GM18499 (cell line): ENCODE results near the gene IDUA.
"Not testable (repeated sequence)": the region's sequence is repeated elsewhere in the genome, so short reads cannot be mapped to it uniquely, and the experiment has no call there.

Experiments
- ATAC-seq: cut with Tn5 transposase; IDR thresholded peaks from one replicate; pipeline ENCODE4 v1.9.1; 2021; ENCODE audit warnings: moderate number of reproducible peaks; ENCODE audit not compliant: insufficient read depth, unreplicated experiment

Gene IDUA

GRCh38 chr4:966266-967112, 20.4 kb upstream of the IDUA start:
- ATAC-seq, result no peak

GRCh38 chr4:967113-968104, 19.4 kb upstream of the IDUA start:
- ATAC-seq, result no peak

- ATAC-seq, result no peak
These were observed 18.6 kb upstream of the IDUA start for GRCh38 chr4:968221-968620.

GRCh38 chr4:968621-969394, 18.0 kb upstream of the IDUA start:
- no peak for ATAC-seq

GRCh38 chr4:970046-970745, 16.6 kb upstream of the IDUA start:
- ATAC-seq, result no peak

GRCh38 chr4:970854-971520, 15.9 kb upstream of the IDUA start:
- ATAC-seq, result no peak

- ATAC-seq, result no peak
These were observed 15.0 kb upstream of the IDUA start for GRCh38 chr4:971666-972500.

- no peak for ATAC-seq
These were observed 14.0 kb upstream of the IDUA start for GRCh38 chr4:972651-973424.

GRCh38 chr4:973431-974397, 13.1 kb upstream of the IDUA start, which contains the start of gene DGKQ:
TSS of gene DGKQ (minus strand) at chr4:973569. CDS start at chr4:973482, 87 bp downstream.
- no peak for ATAC-seq

GRCh38 chr4:974668-975067, 12.2 kb upstream of the IDUA start:
- no peak for ATAC-seq

GRCh38 chr4:976016-976415, 10.8 kb upstream of the IDUA start:
- ATAC-seq, result not testable (repeated sequence)

GRCh38 chr4:978957-979701, 7.7 kb upstream of the IDUA start:
- ATAC-seq, result no peak

- ATAC-seq, result no peak
These were observed 4.6 kb upstream of the IDUA start for GRCh38 chr4:982291-982690.

GRCh38 chr4:982814-983213, 4.0 kb upstream of the IDUA start:
- no peak for ATAC-seq

- no peak for ATAC-seq
These were observed 2.3 kb upstream of the IDUA start for GRCh38 chr4:984336-985054.
